ENCODE results near the gene MBD1.

MBD1 gene

GRCh38 chr18:50273203-50274043 lies 7.9 kb downstream of the MBD1 start:
- no peak overlapping the region for H3K4me3 ChIP-seq (ENCODE audit: low read depth, low read length)
- DNase-seq (ENCODE audit: low read depth): no peak
- TF ChIP-seq CTCF (conservative IDR thresholded peaks at IDR 0.05; ENCODE audit: low read depth, low read length): no peak

- H3K4me3 ChIP-seq (ENCODE audit: low read depth, low read length): no peak overlapping the region
- DNase-seq (ENCODE audit: low read depth): no peak
- no peak for TF ChIP-seq CTCF (conservative IDR thresholded peaks at IDR 0.05; ENCODE audit: low read depth, low read length)
Observed at GRCh38 chr18:50272568-50272967, 8.8 kb downstream of the MBD1 start.

- DNase-seq (ENCODE audit: low read depth): peak; percentile 74
- TF ChIP-seq CTCF (conservative IDR thresholded peaks at IDR 0.05; ENCODE audit: low read depth, low read length): peak; percentile 83
- H3K4me3 ChIP-seq (ENCODE audit: low read depth, low read length): peak overlapping the region; percentile 69
Observed at GRCh38 chr18:50268022-50268747, 13.1 kb downstream of the MBD1 start.

GRCh38 chr18:50266248-50266704 lies 15.0 kb downstream of the MBD1 start, which contains the start of gene CFAP53:
Gene CFAP53, minus strand, starts transcription at chr18:50266495. Its CDS starts 91 bp downstream, at chr18:50266404.
- H3K4me3 ChIP-seq (ENCODE audit: low read depth, low read length): peak within 1 kb of the TSS; percentile 87
- peak; percentile 93 for DNase-seq (ENCODE audit: low read depth)
- TF ChIP-seq CTCF (conservative IDR thresholded peaks at IDR 0.05; ENCODE audit: low read depth, low read length): no peak

- no peak for DNase-seq (ENCODE audit: low read depth)
- no peak for TF ChIP-seq CTCF (conservative IDR thresholded peaks at IDR 0.05; ENCODE audit: low read depth, low read length)
Observed at GRCh38 chr18:50262977-50263376, 18.3 kb downstream of the MBD1 start.

GRCh38 chr18:50250935-50251334 lies 30.4 kb downstream of the MBD1 start:
- DNase-seq (ENCODE audit: low read depth): no peak
- no peak for TF ChIP-seq CTCF (conservative IDR thresholded peaks at IDR 0.05; ENCODE audit: low read depth, low read length)
- no peak overlapping the region for H3K4me3 ChIP-seq (ENCODE audit: low read depth, low read length)

More at GRCh38 chr18:50262977-50263376, 18.3 kb downstream of the MBD1 start:
- H3K4me3 ChIP-seq (ENCODE audit: low read depth, low read length): no peak overlapping the region
